HCT116 (cell line): Measurements from ENCODE around the gene ZNF180. TPM values are rescaled to one million over a fixed set of nuclear protein-coding genes. Genes with fewer than 3 reads are reported as not detected.

Experiments used
- ATAC-seq: fragments of 200-7000 bp; cut with Tn5 transposase; 2 replicates; pipeline ENCODE4 v1.9.1; 2020; ENCODE audit warnings: mild to moderate bottlenecking, moderate library complexity
- BruUV-seq: library from RNA; stranded (reverse); fragments of 400-500 nt; replicated peaks from 2 replicates; lab custom pipeline; 2021; lab: Mats Ljungman, UMichigan
- CTCF ChIA-PET: fragments of 300-600 bp; sonication (Branson Sonifier 250); formaldehyde crosslinking; loops from one replicate; lab custom pipeline; 2021; ENCODE audit warnings: antibody characterized with exemption; lab: Charles Lee
- POLR2A ChIA-PET: fragments of 300-600, 350-600 bp; sonication (Branson Sonifier 250); formaldehyde crosslinking; loops from one replicate; lab custom pipeline; 2021; ENCODE audit warnings: antibody characterized with exemption; lab: Charles Lee
- RAD21 ChIA-PET, 2 experiments: fragments of 300-600 bp; sonication (Branson Sonifier 250); formaldehyde crosslinking; loops; one replicate each; lab custom pipeline; 2023; ENCODE audit warnings: low total read pairs in 2 of 2; ENCODE audit not compliant: uncharacterized antibody in 2 of 2, unreplicated experiment in 2 of 2, low non-redundant PET in 1 of 2; lab: Charles Lee
- DNase-seq: peaks from one replicate; pipeline ENCODE4 v3.0.0-alpha.2; 2010; ENCODE audit warnings: low read depth, low spot score
- H2AFZ ChIP-seq: fragments of 200-600 bp; shearing (Covaris generic), sonication (generic); 2 replicates; pipeline ENCODE4 v1.6.1; 2017; ENCODE audit warnings: low read depth, mixed run types, mixed read lengths, antibody characterized with exemption, low read length; ENCODE audit not compliant: poor library complexity, severe bottlenecking
- H3K27ac ChIP-seq: 2 replicates; pipeline ENCODE4 v1.5.1; 2012; ENCODE audit warnings: low read depth, low read length
- H3K27me3 ChIP-seq: fragments of 200-600 bp; sonication (generic); 2 replicates; pipeline ENCODE4 v1.6.1; 2016; ENCODE audit warnings: mixed run types, low read length, mixed read lengths; ENCODE audit not compliant: insufficient read depth
- H3K36me3 ChIP-seq, 2 experiments: fragments of 200-500 bp in 1 of 2; fragments of 200-600 bp in 1 of 2; sonication (Bioruptor generic) in 1 of 2; sonication (generic) in 1 of 2; 2 replicates each; pipeline versions ENCODE4 v1.5.1 to v1.6.1; 2014 to 2016; ENCODE audit warnings: low read length in 2 of 2, inconsistent platforms in 1 of 2, mixed read lengths in 1 of 2, mixed run types in 1 of 2; ENCODE audit not compliant: insufficient read depth in 2 of 2, control insufficient read depth in 1 of 2
- H3K4me1 ChIP-seq, 2 experiments: fragments of 200-600 bp in 1 of 2; sonication (generic) in 1 of 2; 2 replicates each; pipeline versions ENCODE4 v1.5.1 to v1.6.1; 2012 to 2017; ENCODE audit warnings: low read length in 2 of 2, inconsistent platforms in 1 of 2, mild to moderate bottlenecking in 1 of 2, mixed read lengths in 1 of 2, mixed run types in 1 of 2, moderate library complexity in 1 of 2; ENCODE audit not compliant: insufficient read depth in 2 of 2, control insufficient read depth in 1 of 2
- H3K4me2 ChIP-seq: fragments of 200-600 bp; sonication (generic); 2 replicates; pipeline ENCODE4 v1.6.1; 2017; ENCODE audit warnings: mixed run types, low read length, mixed read lengths
- H3K4me3 ChIP-seq, 2 experiments: fragments of 200-600 bp in 1 of 2; sonication (generic) in 1 of 2; replicated peaks in 1 of 2; 2 replicates each; pipeline ENCODE4 v1.5.1; 2011 to 2016; ENCODE audit warnings: low read length in 2 of 2, control low read depth in 1 of 2, low read depth in 1 of 2, mild to moderate bottlenecking in 1 of 2, mixed read lengths in 1 of 2, mixed run types in 1 of 2
- H3K79me2 ChIP-seq: fragments of 200-600 bp; sonication (generic); 2 replicates; pipeline ENCODE4 v1.6.1; 2017; ENCODE audit warnings: mild to moderate bottlenecking, mixed run types, low read length, moderate library complexity, mixed read lengths; ENCODE audit not compliant: insufficient read depth
- H3K9ac ChIP-seq: fragments of 200-600 bp; sonication (generic); 2 replicates; pipeline ENCODE4 v1.6.1; 2016; ENCODE audit warnings: low read length, mixed read lengths
- H3K9me2 ChIP-seq: fragments of 200-600 bp; sonication (generic), shearing (Covaris generic); 2 replicates; pipeline ENCODE4 v1.6.1; 2017; ENCODE audit warnings: mixed run types, mild to moderate bottlenecking, moderate library complexity; ENCODE audit not compliant: insufficient read depth
- H3K9me3 ChIP-seq, 2 experiments: fragments of 200-500 bp in 1 of 2; fragments of 200-600 bp in 1 of 2; sonication (Bioruptor generic) in 1 of 2; sonication (generic) in 1 of 2; 2 replicates each; pipeline ENCODE4 v1.6.1; 2014 to 2017; ENCODE audit warnings: low read length in 2 of 2, mixed read lengths in 2 of 2, inconsistent platforms in 1 of 2, low read depth in 1 of 2, mild to moderate bottlenecking in 1 of 2, mixed run types in 1 of 2, moderate library complexity in 1 of 2; ENCODE audit not compliant: control insufficient read depth in 1 of 2, insufficient read depth in 1 of 2
- H4K20me1 ChIP-seq: fragments of 200-600 bp; sonication (generic), shearing (Covaris generic); 2 replicates; pipeline ENCODE4 v1.6.1; 2017; ENCODE audit warnings: mixed run types, mild to moderate bottlenecking, moderate library complexity; ENCODE audit not compliant: insufficient read depth
- ATF3 ChIP-seq: IDR thresholded peaks from 2 replicates; pipeline ENCODE4 v1.6.1; 2012
- CBX3 ChIP-seq: IDR thresholded peaks from 2 replicates; pipeline ENCODE4 v1.6.1; 2012; ENCODE audit warnings: low read depth
- EGR1 ChIP-seq: IDR thresholded peaks from 2 replicates; pipeline ENCODE4 v1.6.1; 2012; ENCODE audit warnings: low read depth
- EZH2phosphoT487 ChIP-seq: fragments of 200-600 bp; IDR thresholded peaks from 2 replicates; pipeline ENCODE4 v1.6.1; 2018; ENCODE audit warnings: antibody characterized with exemption, borderline replicate concordance
- FOSL1 ChIP-seq: IDR thresholded peaks from 2 replicates; pipeline ENCODE4 v1.6.1; 2012; ENCODE audit warnings: low read depth
- JUND ChIP-seq: IDR thresholded peaks from 2 replicates; pipeline ENCODE4 v1.6.1; 2012
- MAX ChIP-seq: IDR thresholded peaks from 2 replicates; pipeline ENCODE4 v1.6.1; 2012
- POLR2A ChIP-seq: IDR thresholded peaks from 2 replicates; pipeline ENCODE4 v1.7.0; 2011; ENCODE audit warnings: borderline replicate concordance; ENCODE audit not compliant: insufficient read depth, insufficient read length; ENCODE audit errors: extremely low read depth
- POLR2AphosphoS5 ChIP-seq: IDR thresholded peaks from 2 replicates; pipeline ENCODE4 v1.6.1; 2011; ENCODE audit warnings: mild to moderate bottlenecking, low read depth, low read length, moderate library complexity
- RAD21 ChIP-seq: IDR thresholded peaks from 2 replicates; pipeline ENCODE4 v1.6.1; 2012; ENCODE audit warnings: low read depth, mild to moderate bottlenecking
- SRF ChIP-seq: IDR thresholded peaks from 2 replicates; pipeline ENCODE4 v1.6.1; 2012; ENCODE audit warnings: low read depth
- YY1 ChIP-seq: IDR thresholded peaks from 2 replicates; pipeline ENCODE4 v1.6.1; 2011; ENCODE audit warnings: low read length, low read depth, moderate library complexity, mild to moderate bottlenecking; ENCODE audit not compliant: insufficient replicate concordance; ENCODE audit errors: extremely low read depth
- ZBTB33 ChIP-seq: IDR thresholded peaks from 2 replicates; pipeline ENCODE4 v1.6.1; 2011; ENCODE audit warnings: mild to moderate bottlenecking, low read length, moderate library complexity; ENCODE audit not compliant: insufficient replicate concordance; ENCODE audit errors: extremely low read depth
- ZFX ChIP-seq: fragments of 450-650 bp; IDR thresholded peaks from 2 replicates; pipeline ENCODE4 v1.6.1; 2017
- ZNF274 ChIP-seq: fragments of 200-500 bp; sonication (Bioruptor generic); IDR thresholded peaks from 2 replicates; pipeline ENCODE4 v1.6.1; 2014; ENCODE audit warnings: mild to moderate bottlenecking, low read depth, low read length, inconsistent platforms
- intact Hi-C: fragments of 100-400 bp; cut with micrococcal nuclease; formaldehyde crosslinking; loops from 2 replicates; pipeline ENCODE4 v1.10.0; 2022
- total RNA-seq: library from RNA; stranded (reverse); gene quantifications from one replicate; pipeline ENCODE4 v1.2.1, GENCODE V29; 2021; ENCODE audit not compliant: unreplicated experiment
- TF ChIP-seq, protein P1 (sequence below): IDR thresholded peaks from 2 replicates; pipeline ENCODE4 v1.6.1; 2012; ENCODE audit warnings: low read depth

ZNF180 gene
- total RNA-seq, 1 experiment from 2014 or later: 7.3 TPM

- no peak for TF ChIP-seq YY1
- TF ChIP-seq CBX3: no peak
- TF ChIP-seq, protein P1, sequence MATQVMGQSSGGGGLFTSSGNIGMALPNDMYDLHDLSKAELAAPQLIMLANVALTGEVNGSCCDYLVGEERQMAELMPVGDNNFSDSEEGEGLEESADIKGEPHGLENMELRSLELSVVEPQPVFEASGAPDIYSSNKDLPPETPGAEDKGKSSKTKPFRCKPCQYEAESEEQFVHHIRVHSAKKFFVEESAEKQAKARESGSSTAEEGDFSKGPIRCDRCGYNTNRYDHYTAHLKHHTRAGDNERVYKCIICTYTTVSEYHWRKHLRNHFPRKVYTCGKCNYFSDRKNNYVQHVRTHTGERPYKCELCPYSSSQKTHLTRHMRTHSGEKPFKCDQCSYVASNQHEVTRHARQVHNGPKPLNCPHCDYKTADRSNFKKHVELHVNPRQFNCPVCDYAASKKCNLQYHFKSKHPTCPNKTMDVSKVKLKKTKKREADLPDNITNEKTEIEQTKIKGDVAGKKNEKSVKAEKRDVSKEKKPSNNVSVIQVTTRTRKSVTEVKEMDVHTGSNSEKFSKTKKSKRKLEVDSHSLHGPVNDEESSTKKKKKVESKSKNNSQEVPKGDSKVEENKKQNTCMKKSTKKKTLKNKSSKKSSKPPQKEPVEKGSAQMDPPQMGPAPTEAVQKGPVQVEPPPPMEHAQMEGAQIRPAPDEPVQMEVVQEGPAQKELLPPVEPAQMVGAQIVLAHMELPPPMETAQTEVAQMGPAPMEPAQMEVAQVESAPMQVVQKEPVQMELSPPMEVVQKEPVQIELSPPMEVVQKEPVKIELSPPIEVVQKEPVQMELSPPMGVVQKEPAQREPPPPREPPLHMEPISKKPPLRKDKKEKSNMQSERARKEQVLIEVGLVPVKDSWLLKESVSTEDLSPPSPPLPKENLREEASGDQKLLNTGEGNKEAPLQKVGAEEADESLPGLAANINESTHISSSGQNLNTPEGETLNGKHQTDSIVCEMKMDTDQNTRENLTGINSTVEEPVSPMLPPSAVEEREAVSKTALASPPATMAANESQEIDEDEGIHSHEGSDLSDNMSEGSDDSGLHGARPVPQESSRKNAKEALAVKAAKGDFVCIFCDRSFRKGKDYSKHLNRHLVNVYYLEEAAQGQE: no peak
- no peak for TF ChIP-seq ZBTB33
- TF ChIP-seq SRF: no peak
- no peak for TF ChIP-seq FOSL1
- TF ChIP-seq EZH2phosphoT487: no peak
- no peak for TF ChIP-seq ZNF274
- TF ChIP-seq POLR2AphosphoS5: no peak
- no peak for TF ChIP-seq ZFX
- TF ChIP-seq RAD21: no peak
- TF ChIP-seq POLR2A: no peak
- no peak for TF ChIP-seq EGR1
- no peak for TF ChIP-seq JUND
- no peak for TF ChIP-seq ATF3
- no peak for TF ChIP-seq MAX
- TF ChIP-seq, all 23 proteins: peak for 0
- intact Hi-C loops: no loop called here
- POLR2A ChIA-PET: no interaction called here
Measured at GRCh38 chr19:44544031-44544430, 43.7 kb upstream of the ZNF180 start.

More at GRCh38 chr19:44544031-44544430, 43.7 kb upstream of the ZNF180 start:
- ATAC-seq: no peak
- CTCF ChIA-PET: no interaction called here
- no peak overlapping the region for H3K4me2 ChIP-seq
- no peaks in the 10 kb centered on the region for H3K4me1 ChIP-seq
- no peak overlapping the region for H3K27ac ChIP-seq
- H3K9me3 ChIP-seq: no peaks in the 10 kb centered on the region
- DNase-seq: no peak
- H2AFZ ChIP-seq: no peak overlapping the region
- no TSS peak for BruUV-seq
- no peaks in the 10 kb centered on the region for H3K27me3 ChIP-seq
- RAD21 ChIA-PET: no interaction called here
- H4K20me1 ChIP-seq: no peaks in the 10 kb centered on the region
- H3K9me2 ChIP-seq: no peaks in the 10 kb centered on the region
- no peaks in the 10 kb centered on the region for H3K79me2 ChIP-seq
- no peak overlapping the region for H3K9ac ChIP-seq
- no peaks in the 10 kb centered on the region for H3K36me3 ChIP-seq
- no peak overlapping the region for H3K4me3 ChIP-seq
